Measurements from ENCODE around the gene COX19.

GRCh38 chr7:986766-987751, 11.7 kb upstream of the COX19 start:
- TF ChIP-seq POLR2A (IDR thresholded peaks at IDR 0.05) (no peak), CTCF (IDR thresholded peaks at IDR 0.05) (no peak)
